ENCODE results near the gene RPS27L. TPM values are rescaled to one million over a fixed set of nuclear protein-coding genes. Genes with fewer than 3 reads are reported as not detected.

RPS27L gene
- 104 and 206 TPM in 2 replicates for total RNA-seq

GRCh38 chr15:63157118-63157843 is at the start of gene RPS27L:
TSS of gene RPS27L (minus strand) at chr15:63157477. CDS start at chr15:63157405, 72 bp downstream.

GRCh38 chr15:63188926-63189871 is 31.9 kb upstream of the RPS27L start, which contains the start of gene RAB8B:
TSS of gene RAB8B (plus strand) at chr15:63189606. CDS start at chr15:63189625, 19 bp downstream.

GRCh38 chr15:63121382-63122001 is 35.8 kb downstream of the RPS27L start, which contains the start of gene LACTB:
TSS of gene LACTB (plus strand) at chr15:63121861. CDS start at chr15:63121872, 11 bp downstream.

Other genes starting within 250 kb of the RPS27L start
- 40.4 and 68.4 TPM in 2 replicates for gene TPM1, start 114.7 kb downstream of the RPS27L start, total RNA-seq
- gene LACTB, start 35.6 kb downstream of the RPS27L start, total RNA-seq: 13.6 and 14.5 TPM in 2 replicates
- 58.1 and 67.2 TPM in 2 replicates for gene RAB8B, start 32.1 kb upstream of the RPS27L start, total RNA-seq
- 17.0 and 20.9 TPM in 2 replicates for gene APH1B, start 120.1 kb upstream of the RPS27L start, total RNA-seq
- gene CA12, start 224.4 kb upstream of the RPS27L start, total RNA-seq: 122 and 133 TPM in 2 replicates